ENCODE data around the gene RRP1. TPM values are rescaled to one million over a fixed set of nuclear protein-coding genes. Genes with fewer than 3 reads are reported as not detected.

RRP1 gene
- total and polyA plus RNA-seq, 2 of the 13 experiments (the other 11 are each of a cell fraction or from before 2014, with no cell fraction given), result 20.1 to 35.1 TPM

DNA sequence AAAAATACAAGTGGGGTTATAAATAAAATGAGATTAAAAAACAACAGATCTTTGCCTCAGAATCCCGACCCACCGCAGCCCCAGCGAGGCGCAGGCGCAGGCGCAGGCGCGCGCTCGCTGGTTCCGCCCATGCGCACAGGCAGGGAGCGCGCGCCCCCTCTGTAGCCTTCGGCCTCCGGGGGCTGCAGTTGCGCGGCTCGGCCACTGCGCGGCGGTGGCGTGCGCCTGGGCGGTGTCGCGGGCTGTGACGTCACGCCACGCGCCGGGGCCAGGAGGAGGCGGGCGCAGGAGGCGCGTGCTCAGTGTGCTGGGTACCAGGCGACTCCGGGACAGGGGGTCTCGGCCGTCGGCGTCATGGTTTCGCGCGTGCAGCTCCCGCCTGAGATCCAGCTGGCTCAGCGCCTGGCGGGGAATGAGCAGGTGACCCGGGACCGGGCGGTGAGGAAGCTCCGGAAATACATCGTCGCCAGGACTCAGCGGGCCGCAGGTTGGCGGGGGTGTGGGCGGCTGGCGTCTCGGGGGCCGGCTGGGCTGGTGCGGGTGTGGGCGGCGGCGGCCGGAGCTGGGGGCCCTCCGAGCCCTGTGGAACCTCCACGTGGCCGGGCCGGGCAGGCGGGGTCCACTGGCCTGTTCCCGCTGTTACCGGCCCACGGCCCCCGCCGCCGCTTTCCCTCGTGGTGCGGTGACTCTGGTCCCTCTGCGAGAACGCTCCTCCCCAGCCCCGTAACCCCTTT is at the start of gene RRP1 (continued):
- no peak for TF ChIP-seq NFATC3 (CRISPR knock-in tag; IDR thresholded peaks at IDR 0.05)
- no peak for TF ChIP-seq ZNF841 (CRISPR knock-in tag; IDR thresholded peaks at IDR 0.05; ENCODE audit: borderline replicate concordance)
- TF ChIP-seq KDM5A (IDR thresholded peaks at IDR 0.05; ENCODE audit: borderline replicate concordance, low read length), result peak; percentile 83
- no peak for TF ChIP-seq ZMYM3 (CRISPR knock-in tag; IDR thresholded peaks at IDR 0.05)
- TF ChIP-seq, protein P1, sequence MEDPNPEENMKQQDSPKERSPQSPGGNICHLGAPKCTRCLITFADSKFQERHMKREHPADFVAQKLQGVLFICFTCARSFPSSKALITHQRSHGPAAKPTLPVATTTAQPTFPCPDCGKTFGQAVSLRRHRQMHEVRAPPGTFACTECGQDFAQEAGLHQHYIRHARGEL (CRISPR knock-in tag; IDR thresholded peaks at IDR 0.05), result no peak
- TF ChIP-seq HMG20B (CRISPR knock-in tag; conservative IDR thresholded peaks at IDR 0.05), result no peak
- TF ChIP-seq CHD4 (IDR thresholded peaks at IDR 0.05; ENCODE audit: borderline replicate concordance, low read length), result no peak
- no peak for TF ChIP-seq FOXP1 (IDR thresholded peaks at IDR 0.05)
- TF ChIP-seq FOXP1 (CRISPR knock-in tag; IDR thresholded peaks at IDR 0.05), result no peak
- no peak for TF ChIP-seq CC2D1A (CRISPR knock-in tag; IDR thresholded peaks at IDR 0.05)
- no peak for TF ChIP-seq PHB2 (IDR thresholded peaks at IDR 0.05; ENCODE audit: partially characterized antibody)
- TF ChIP-seq ZNF567 (CRISPR knock-in tag; IDR thresholded peaks at IDR 0.05; ENCODE audit: borderline replicate concordance), result peak; percentile 81; the same call in 1 of the 2 replicates
- TF ChIP-seq GABPA (IDR thresholded peaks at IDR 0.05; ENCODE audit: low read depth, low read length), result no peak
- TF ChIP-seq GABPA (CRISPR knock-in tag; IDR thresholded peaks at IDR 0.05; ENCODE audit: low read depth), result no peak
- no peak; the same call in 1 of the 2 replicates for TF ChIP-seq KLF13 (CRISPR knock-in tag; IDR thresholded peaks at IDR 0.05)
- no peak for TF ChIP-seq ZSCAN30 (CRISPR knock-in tag; IDR thresholded peaks at IDR 0.05)
- TF ChIP-seq, protein P2, sequence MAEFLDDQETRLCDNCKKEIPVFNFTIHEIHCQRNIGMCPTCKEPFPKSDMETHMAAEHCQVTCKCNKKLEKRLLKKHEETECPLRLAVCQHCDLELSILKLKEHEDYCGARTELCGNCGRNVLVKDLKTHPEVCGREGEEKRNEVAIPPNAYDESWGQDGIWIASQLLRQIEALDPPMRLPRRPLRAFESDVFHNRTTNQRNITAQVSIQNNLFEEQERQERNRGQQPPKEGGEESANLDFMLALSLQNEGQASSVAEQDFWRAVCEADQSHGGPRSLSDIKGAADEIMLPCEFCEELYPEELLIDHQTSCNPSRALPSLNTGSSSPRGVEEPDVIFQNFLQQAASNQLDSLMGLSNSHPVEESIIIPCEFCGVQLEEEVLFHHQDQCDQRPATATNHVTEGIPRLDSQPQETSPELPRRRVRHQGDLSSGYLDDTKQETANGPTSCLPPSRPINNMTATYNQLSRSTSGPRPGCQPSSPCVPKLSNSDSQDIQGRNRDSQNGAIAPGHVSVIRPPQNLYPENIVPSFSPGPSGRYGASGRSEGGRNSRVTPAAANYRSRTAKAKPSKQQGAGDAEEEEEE (CRISPR knock-in tag; IDR thresholded peaks at IDR 0.05; ENCODE audit: borderline replicate concordance), result no peak
- TF ChIP-seq PPARG (CRISPR knock-in tag; conservative IDR thresholded peaks at IDR 0.05), result 0 out of 2 replicates have a peak, but pooled peaks have one; percentile 19
- TF ChIP-seq ZC3H13 (CRISPR knock-in tag; IDR thresholded peaks at IDR 0.05), result peak; percentile 43; the same call in 1 of the 2 replicates
- TF ChIP-seq TAF1 (CRISPR knock-in tag; IDR thresholded peaks at IDR 0.05), result peak; percentile 70
- TF ChIP-seq ZFX (CRISPR knock-in tag; IDR thresholded peaks at IDR 0.05; ENCODE audit: low read depth), result peak; percentile 83
- no peak for TF ChIP-seq ZNF17 (CRISPR knock-in tag; IDR thresholded peaks at IDR 0.05)
- no peak for TF ChIP-seq SUZ12 (IDR thresholded peaks at IDR 0.05; ENCODE audit: low read depth, low read length)
- TF ChIP-seq ZNF235 (CRISPR knock-in tag; IDR thresholded peaks at IDR 0.05; ENCODE audit: borderline replicate concordance), result peak; percentile 96
- TF ChIP-seq HOXA3 (CRISPR knock-in tag; IDR thresholded peaks at IDR 0.05), result peak; percentile 98
- peak; percentile 38; the same call in 1 of the 2 replicates for TF ChIP-seq NFKB2 (CRISPR knock-in tag; IDR thresholded peaks at IDR 0.05; ENCODE audit: borderline replicate concordance)
- TF ChIP-seq ZFYVE20 (CRISPR knock-in tag; IDR thresholded peaks at IDR 0.05; ENCODE audit: borderline replicate concordance, low read depth), result no peak
- TF ChIP-seq MYC (CRISPR knock-in tag; IDR thresholded peaks at IDR 0.05; ENCODE audit: borderline replicate concordance), result peak; percentile 98
- no peak for TF ChIP-seq SNAPC2 (CRISPR knock-in tag; IDR thresholded peaks at IDR 0.05)
- TF ChIP-seq, protein P3, sequence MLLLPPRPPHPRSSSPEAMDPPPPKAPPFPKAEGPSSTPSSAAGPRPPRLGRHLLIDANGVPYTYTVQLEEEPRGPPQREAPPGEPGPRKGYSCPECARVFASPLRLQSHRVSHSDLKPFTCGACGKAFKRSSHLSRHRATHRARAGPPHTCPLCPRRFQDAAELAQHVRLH (CRISPR knock-in tag; IDR thresholded peaks at IDR 0.05; ENCODE audit: borderline replicate concordance, low read depth), result peak; percentile 75; the same call in 1 of the 2 replicates
- no peak for TF ChIP-seq ZNF510 (CRISPR knock-in tag; IDR thresholded peaks at IDR 0.05; ENCODE audit: low read depth)
- peak; percentile 96 for TF ChIP-seq ZNF616 (CRISPR knock-in tag; IDR thresholded peaks at IDR 0.05; ENCODE audit: low read depth)
